ENCODE data around the gene TP53BP1. TPM values are rescaled to one million over a fixed set of nuclear protein-coding genes. Genes with fewer than 3 reads are reported as not detected.

The TP53BP1 gene
- total RNA-seq, 4 donors from 2014 or later: 9.0 to 17.0 (median 13.3) TPM

- in situ Hi-C loops (cut with MboI; ENCODE audit: low sequenced_read_pairs in 4 of 4) (no loop called here), intact Hi-C loops (cut with DNase I; ENCODE audit: low total_unique reads) (no loop called here)
- H3K36me3 ChIP-seq: peaks cover 0 to 78% of the 10 kb centered on the region in 2 donors
- H3K27me3 ChIP-seq: no peaks in the 10 kb centered on the region
- TF ChIP-seq CTCF (IDR thresholded peaks at IDR 0.05 in 4 of 5, conservative IDR thresholded peaks at IDR 0.05 in 1 of 5) (no peak), POLR2A (IDR thresholded peaks at IDR 0.05) (no peak)
- peak overlapping the region; percentile 45 to 69 (median 60) for H3K27ac ChIP-seq
- no peak for DNase-seq
- no peak overlapping the region for H3K4me3 ChIP-seq
- H3K9me3 ChIP-seq: no peaks in the 10 kb centered on the region
- peaks cover 7 to 8% of the 10 kb centered on the region in 2 donors for H3K4me1 ChIP-seq
- peak in 1 of 2 donors; percentile 77 for ATAC-seq
These were observed 110.6 kb downstream of the TP53BP1 start for GRCh38 chr15:43382310-43382709.

GRCh38 chr15:43378601-43379000, 114.4 kb downstream of the TP53BP1 start:
- Histone ChIP-seq H3K36me3 (peaks cover 0 to 55% of the 10 kb centered on the region in 2 donors), H3K9me3 (no peaks in the 10 kb centered on the region), H3K27ac (no peak overlapping the region), H3K4me1 (peaks cover 7 to 8% of the 10 kb centered on the region in 2 donors), H3K4me3 (no peak overlapping the region), H3K27me3 (no peaks in the 10 kb centered on the region)
- DNase-seq (no peak), ATAC-seq (no peak)
- intact Hi-C loops (cut with DNase I; ENCODE audit: low total_unique reads) (loop anchor here (5.0 kb wide), 1 partner anchor 134 kb away; no protein-coding TSS in a partner anchor), in situ Hi-C loops (cut with MboI; ENCODE audit: low sequenced_read_pairs in 4 of 4) (no loop called here)
- TF ChIP-seq CTCF (IDR thresholded peaks at IDR 0.05 in 4 of 5, conservative IDR thresholded peaks at IDR 0.05 in 1 of 5) (no peak), POLR2A (IDR thresholded peaks at IDR 0.05) (no peak)

- intact Hi-C loops (cut with DNase I; ENCODE audit: low total_unique reads): loop anchor here (5.0 kb wide), 1 partner anchor 136 kb away; no protein-coding TSS in a partner anchor
- ATAC-seq: no peak
- H3K36me3 ChIP-seq: peaks cover 0 to 44% of the 10 kb centered on the region in 2 donors
These were observed 116.8 kb downstream of the TP53BP1 start for GRCh38 chr15:43376017-43376705.

More at GRCh38 chr15:43376017-43376705, 116.8 kb downstream of the TP53BP1 start:
- Histone ChIP-seq H3K9me3 (no peaks in the 10 kb centered on the region), H3K27ac (no peak overlapping the region), H3K27me3 (no peaks in the 10 kb centered on the region), H3K4me1 (peaks cover 10 to 14% of the 10 kb centered on the region in 2 donors), H3K4me3 (no peak overlapping the region)
- in situ Hi-C loops (cut with MboI; ENCODE audit: low sequenced_read_pairs in 4 of 4): no loop called here
- DNase-seq: no peak
- TF ChIP-seq POLR2A (IDR thresholded peaks at IDR 0.05) (no peak), CTCF (IDR thresholded peaks at IDR 0.05 in 4 of 5, conservative IDR thresholded peaks at IDR 0.05 in 1 of 5) (peak in 2 of 5 experiments; percentile 39 to 55)
